Measurements from ENCODE around the gene TRAF2. TPM values are rescaled to one million over a fixed set of nuclear protein-coding genes. Genes with fewer than 3 reads are reported as not detected.

Gene TRAF2
- total and polyA plus RNA-seq, 9 of the 15 experiments (the other 6 are each of a cell fraction or from before 2014, with no cell fraction given) = 0.24 to 45.2 (median 18.0) TPM

- no peak for TF ChIP-seq RFX5 (IDR thresholded peaks at IDR 0.05; ENCODE audit: low read depth, low read length)
- peak in 1 of 2 experiments; percentile 89; a peak in 1 of 4 replicates for TF ChIP-seq NONO (IDR thresholded peaks at IDR 0.05; ENCODE audit: low read depth in 2 of 2, low read length in 1 of 2)
- TF ChIP-seq CREB3L1 (IDR thresholded peaks at IDR 0.05; ENCODE audit: borderline replicate concordance, low read depth) = no peak; the same call in 1 of the 2 replicates
- no peak for TF ChIP-seq ZBTB8A (IDR thresholded peaks at IDR 0.05; ENCODE audit: partially characterized antibody)
- TF ChIP-seq MXD1 (CRISPR knock-in tag; IDR thresholded peaks at IDR 0.05; ENCODE audit: borderline replicate concordance, poor library complexity, severe bottlenecking) = no peak
- peak in 1 of 2 experiments; percentile 72; a peak in 1 of 4 replicates for TF ChIP-seq HDAC1 (IDR thresholded peaks at IDR 0.05)
- peak; percentile 88 for TF ChIP-seq FUS (optimal IDR thresholded peaks at IDR 0.05; ENCODE audit: low read depth, low read length)
- TF ChIP-seq HMGXB4 (CRISPR knock-in tag; IDR thresholded peaks at IDR 0.05) = peak; percentile 12; the same call in 1 of the 2 replicates
- TF ChIP-seq ZNF347 (CRISPR knock-in tag; IDR thresholded peaks at IDR 0.05; ENCODE audit: low read depth) = no peak
- peak; percentile 72; the same call in 1 of the 2 replicates for TF ChIP-seq ZNF764 (CRISPR knock-in tag; IDR thresholded peaks at IDR 0.05; ENCODE audit: low read depth)
- no peak for TF ChIP-seq TSC22D4 (tag; IDR thresholded peaks at IDR 0.05)
- no peak for TF ChIP-seq RBM34 (IDR thresholded peaks at IDR 0.05; ENCODE audit: borderline replicate concordance, insufficient read depth, low read length)
- no peak for TF ChIP-seq ARID3B (CRISPR knock-in tag; IDR thresholded peaks at IDR 0.05; ENCODE audit: borderline replicate concordance)
- no peak for TF ChIP-seq KHSRP (IDR thresholded peaks at IDR 0.05)
- TF ChIP-seq GABPB1 (CRISPR knock-in tag; IDR thresholded peaks at IDR 0.05) = peak; percentile 82
- no peak for TF ChIP-seq JUNB (CRISPR knock-in tag; conservative IDR thresholded peaks at IDR 0.05)
- no peak for TF ChIP-seq NCOA2 (IDR thresholded peaks at IDR 0.05; ENCODE audit: partially characterized antibody in 2 of 2)
- TF ChIP-seq ELF1 (tag; IDR thresholded peaks at IDR 0.05) = peak; percentile 85
- no peak for TF ChIP-seq ZNF785 (CRISPR knock-in tag; IDR thresholded peaks at IDR 0.05)
- peak; percentile 68 for TF ChIP-seq ETV1 (tag; conservative IDR thresholded peaks at IDR 0.05; ENCODE audit: low read depth)
- TF ChIP-seq MYBL2 (IDR thresholded peaks at IDR 0.05; ENCODE audit: low read depth) = no peak
- TF ChIP-seq MYBL2 (CRISPR knock-in tag; IDR thresholded peaks at IDR 0.05; ENCODE audit: borderline replicate concordance) = no peak
- peak; percentile 77 for TF ChIP-seq EP400 (IDR thresholded peaks at IDR 0.05)
Observed at GRCh38 chr9:136944519-136945332, 58.4 kb downstream of the TRAF2 start, which contains the start of the genes C8G and FBXW5 (continued).
